Trophoblast cell (in vitro differentiated cells and primary cell): ENCODE data around the gene CCNY.
"Not testable (repeated sequence)": the region's sequence is repeated elsewhere in the genome, so short reads cannot be mapped to it uniquely, and the experiment has no call there.

Source experiments
- DNase-seq, 2 donors: peaks; one replicate each; pipeline ENCODE4 v3.0.0-alpha.2; 2016
- H2AFZ ChIP-seq: 2 replicates; pipeline ENCODE4 v1.6.1; 2013; ENCODE audit warnings: low read length, moderate library complexity, mild to moderate bottlenecking; ENCODE audit not compliant: insufficient read depth, poor library complexity
- H2AK5ac ChIP-seq: 2 replicates; pipeline ENCODE4 v1.6.1; 2013; ENCODE audit warnings: mild to moderate bottlenecking, low read length
- H2BK120ac ChIP-seq: 2 replicates; pipeline ENCODE4 v1.6.1; 2013; ENCODE audit warnings: low read length, mild to moderate bottlenecking, moderate library complexity; ENCODE audit not compliant: insufficient read depth, poor library complexity
- H2BK12ac ChIP-seq: 2 replicates; pipeline ENCODE4 v1.6.1; 2013; ENCODE audit warnings: mild to moderate bottlenecking, low read length, moderate library complexity
- H2BK5ac ChIP-seq: 2 replicates; pipeline ENCODE4 v1.6.1; 2013; ENCODE audit warnings: low read length, low read depth, moderate library complexity, mild to moderate bottlenecking; ENCODE audit not compliant: poor library complexity
- H3K14ac ChIP-seq: 2 replicates; pipeline ENCODE4 v1.6.1; 2013; ENCODE audit warnings: mild to moderate bottlenecking, low read length
- H3K18ac ChIP-seq: 2 replicates; pipeline ENCODE4 v1.6.1; 2013; ENCODE audit warnings: mild to moderate bottlenecking, low read length
- H3K23ac ChIP-seq: 2 replicates; pipeline ENCODE4 v1.6.1; 2013; ENCODE audit warnings: low read length
- H3K27ac ChIP-seq: 2 replicates; pipeline ENCODE4 v1.5.1; 2013; ENCODE audit warnings: low read depth, mild to moderate bottlenecking, inconsistent platforms, low read length, moderate library complexity
- H3K27me3 ChIP-seq: 2 replicates; pipeline ENCODE4 v1.6.1; 2013; ENCODE audit warnings: inconsistent platforms, mild to moderate bottlenecking, low read length, moderate library complexity; ENCODE audit not compliant: insufficient read depth
- H3K36me3 ChIP-seq, 2 experiments: 1 replicate in 1 of 2; 2 replicates in 1 of 2; pipeline ENCODE4 v1.6.1; 2013; ENCODE audit warnings: low read length in 2 of 2, mild to moderate bottlenecking in 2 of 2, moderate library complexity in 1 of 2; ENCODE audit not compliant: insufficient read depth in 2 of 2, control insufficient read depth in 1 of 2
- H3K4ac ChIP-seq: 2 replicates; pipeline ENCODE4 v1.6.1; 2013; ENCODE audit warnings: low read depth, mild to moderate bottlenecking, low read length, moderate library complexity
- H3K4me1 ChIP-seq, 2 experiments: 1 replicate in 1 of 2; 2 replicates in 1 of 2; pipeline ENCODE4 v1.6.1; 2013; ENCODE audit warnings: low read length in 2 of 2, mild to moderate bottlenecking in 2 of 2, moderate library complexity in 1 of 2; ENCODE audit not compliant: insufficient read depth in 2 of 2, control insufficient read depth in 1 of 2
- H3K4me2 ChIP-seq: 2 replicates; pipeline ENCODE4 v1.6.1; 2013; ENCODE audit warnings: inconsistent platforms, mild to moderate bottlenecking, low read length, moderate library complexity
- H3K4me3 ChIP-seq: 2 replicates; pipeline ENCODE4 v1.5.1; 2013; ENCODE audit warnings: mild to moderate bottlenecking, low read depth, low read length, inconsistent platforms
- H3K79me1 ChIP-seq: one replicate; pipeline ENCODE4 v1.6.1; 2013; ENCODE audit warnings: low read length
- H3K79me2 ChIP-seq: 2 replicates; pipeline ENCODE4 v1.6.1; 2013; ENCODE audit warnings: low read length, mild to moderate bottlenecking; ENCODE audit not compliant: control insufficient read depth, insufficient read depth, poor library complexity
- H3K9ac ChIP-seq: 2 replicates; pipeline ENCODE4 v1.6.1; 2013; ENCODE audit warnings: mild to moderate bottlenecking, low read length
- H3K9me3 ChIP-seq: 2 replicates; pipeline ENCODE4 v1.6.1; 2013; ENCODE audit warnings: low read depth, mild to moderate bottlenecking, control low read depth, inconsistent platforms, low read length; ENCODE audit not compliant: insufficient read depth
- H4K12ac ChIP-seq: 2 replicates; pipeline ENCODE4 v1.6.1; 2013; ENCODE audit warnings: low read depth, mild to moderate bottlenecking, low read length, moderate library complexity
- H4K8ac ChIP-seq: 2 replicates; pipeline ENCODE4 v1.6.1; 2013; ENCODE audit warnings: low read depth, mild to moderate bottlenecking, low read length, moderate library complexity
- H4K91ac ChIP-seq: one replicate; pipeline ENCODE4 v1.6.1; 2013; ENCODE audit warnings: low read depth, mild to moderate bottlenecking, low read length, moderate library complexity
- WGBS: extraction: QIAGEN DNeasy Blood & Tissue Kit; methylation state at CpG from one replicate; pipeline ENCODE4 v1.1.7; 2013; ENCODE audit warnings: missing lambda C conversion rate; ENCODE audit not compliant: insufficient read length, insufficient coverage; ENCODE audit errors: extremely low coverage; 5-methylcytosine and 5-hydroxymethylcytosine counted together

CCNY gene

GRCh38 chr10:35308809-35309208 lies 27.5 kb upstream of the CCNY start:
- Histone ChIP-seq H4K12ac (no peak overlapping the region), H3K14ac (no peak overlapping the region), H3K4me2 (no peak overlapping the region)

GRCh38 chr10:35314142-35314541 lies 22.2 kb upstream of the CCNY start:
- H4K8ac ChIP-seq, H3K14ac ChIP-seq, H2AK5ac ChIP-seq, H3K4me3 ChIP-seq, H3K27me3 ChIP-seq, H3K18ac ChIP-seq, H3K4me1 ChIP-seq, H4K91ac ChIP-seq, H3K9ac ChIP-seq, DNase-seq, H3K27ac ChIP-seq, H3K9me3 ChIP-seq, H4K12ac ChIP-seq, H3K4me2 ChIP-seq, H2BK5ac ChIP-seq, H3K4ac ChIP-seq, H3K36me3 ChIP-seq, H2AFZ ChIP-seq, H3K23ac ChIP-seq, H2BK12ac ChIP-seq, H3K79me2 ChIP-seq, H2BK120ac ChIP-seq, H3K79me1 ChIP-seq: not testable (repeated sequence)
- no CpG with 5 or more reads among the region's 2 CpGs for WGBS

More at GRCh38 chr10:35308809-35309208, 27.5 kb upstream of the CCNY start:
- no peak overlapping the region for H4K8ac ChIP-seq
- no peak overlapping the region for H3K27ac ChIP-seq
- H2AFZ ChIP-seq, result no peak overlapping the region
- no peaks in the 10 kb centered on the region for H3K36me3 ChIP-seq
- H3K18ac ChIP-seq, result no peak overlapping the region
- H2AK5ac ChIP-seq, result no peak overlapping the region
- H2BK5ac ChIP-seq, result no peak overlapping the region
- H3K23ac ChIP-seq, result no peak overlapping the region
- H3K4me3 ChIP-seq, result no peak overlapping the region
- no peak for DNase-seq
- WGBS, result no CpG with 5 or more reads among the region's 2 CpGs
- H4K91ac ChIP-seq, result no peak overlapping the region
- H3K4ac ChIP-seq, result no peak overlapping the region
- H3K27me3 ChIP-seq, result no peaks in the 10 kb centered on the region
- no peaks in the 10 kb centered on the region for H3K79me2 ChIP-seq
- peaks cover 7 to 10% of the 10 kb centered on the region in 2 experiments for H3K4me1 ChIP-seq
- no peaks in the 10 kb centered on the region for H3K79me1 ChIP-seq
- H3K9me3 ChIP-seq, result no peaks in the 10 kb centered on the region
- no peak overlapping the region for H2BK12ac ChIP-seq
- no peak overlapping the region for H3K9ac ChIP-seq
- no peak overlapping the region for H2BK120ac ChIP-seq

GRCh38 chr10:35315235-35315634 lies 21.1 kb upstream of the CCNY start:
- not testable (repeated sequence) for H3K9ac ChIP-seq, H3K4me3 ChIP-seq, H4K12ac ChIP-seq, H3K79me1 ChIP-seq, H2BK5ac ChIP-seq, DNase-seq, H4K91ac ChIP-seq, H2AK5ac ChIP-seq, H4K8ac ChIP-seq, H2BK12ac ChIP-seq, H2AFZ ChIP-seq, H3K4me1 ChIP-seq, H3K4me2 ChIP-seq, H3K36me3 ChIP-seq, H3K27ac ChIP-seq, H3K79me2 ChIP-seq, H3K18ac ChIP-seq, H3K27me3 ChIP-seq, H3K23ac ChIP-seq, H3K9me3 ChIP-seq, H3K14ac ChIP-seq, H2BK120ac ChIP-seq, H3K4ac ChIP-seq

GRCh38 chr10:35316218-35316967 lies 19.9 kb upstream of the CCNY start:
- Histone ChIP-seq H3K27me3 (no peaks in the 10 kb centered on the region), H3K79me2 (no peaks in the 10 kb centered on the region), H3K27ac (no peak overlapping the region), H3K4ac (no peak overlapping the region), H2AK5ac (no peak overlapping the region), H3K79me1 (no peaks in the 10 kb centered on the region), H3K14ac (no peak overlapping the region), H4K91ac (no peak overlapping the region), H3K9me3 (no peaks in the 10 kb centered on the region), H4K12ac (no peak overlapping the region), H4K8ac (no peak overlapping the region), H3K18ac (no peak overlapping the region), H3K9ac (no peak overlapping the region), H3K36me3 (peaks cover 2 to 4% of the 10 kb centered on the region in 2 experiments), H2BK120ac (no peak overlapping the region), H2BK12ac (no peak overlapping the region), H3K23ac (no peak overlapping the region), H2BK5ac (no peak overlapping the region), H3K4me2 (no peak overlapping the region), H3K4me1 (no peaks in the 10 kb centered on the region), H3K4me3 (no peak overlapping the region), H2AFZ (no peak overlapping the region)
- peak in 1 of 2 donors; percentile 74 for DNase-seq
- no CpG with 5 or more reads among the region's 4 CpGs for WGBS
